ENCODE data around the gene ZSWIM3. TPM values are rescaled to one million over a fixed set of nuclear protein-coding genes. Genes with fewer than 3 reads are reported as not detected.
A peak's percentile ranks its signal among the peaks of the same experiment; 100 is the strongest.

Gene ZSWIM3
- total RNA-seq (1 to 10 TPM; 2.5 to 4.5 TPM), polyA plus RNA-seq (1 to 10 TPM; 1.5 to 1.7 TPM)
- long read RNA-seq, donor 1, partial matches to known transcripts = 2 of 6 reads
- long read RNA-seq, donor 1, other reads (novel, unspliced or antisense) = 2 of 6 reads
- long read RNA-seq, donor 2, partial matches to known transcripts = 0 of 1 reads
- long read RNA-seq, donor 2, other reads (novel, unspliced or antisense) = 0 of 1 reads

GRCh38 chr20:45857114-45857881, at the start of gene ZSWIM3, which contains the start of gene ACOT8:
ZSWIM3 (plus strand) TSS chr20:45857614; CDS start chr20:45857826, 212 bp downstream.
ACOT8 (minus strand) TSS chr20:45857392; CDS start chr20:45857315, 77 bp downstream.
- intact Hi-C loops (cut with DNase I) = loop anchor here in 1 of 2 donors (2.0 kb wide), 1 partner anchor 22 kb away; no protein-coding TSS in a partner anchor
- H3K27ac ChIP-seq (ENCODE audit: low read depth in 1 of 2, low read length in 2 of 2) = peak within 1 kb of the TSS in 1 of 2 donors; percentile 39
- WGBS, 2 donors = 0 to 1% methylated on average over 34 to 36 of the region's 36 CpGs
- ATAC-seq (ENCODE audit: low FRiP score) = peak; percentile 97
- peak; percentile 90 to 96 for DNase-seq
- no peaks in the 10 kb centered on the region for H3K27me3 ChIP-seq (ENCODE audit: control insufficient read depth in 1 of 2, insufficient read depth in 2 of 2, low read length in 1 of 2)
- peaks cover 0 to 3% of the 10 kb centered on the region in 2 donors for H3K4me1 ChIP-seq (ENCODE audit: control insufficient read depth in 1 of 2, insufficient read depth in 2 of 2, low read length in 2 of 2)
- peak within 1 kb of the TSS; percentile 77 to 91 for H3K4me3 ChIP-seq (ENCODE audit: low read length in 2 of 2)
- H3K36me3 ChIP-seq (ENCODE audit: control insufficient read depth in 1 of 2, insufficient read depth in 2 of 2, low read length in 1 of 2) = no peaks in the 10 kb centered on the region
- H3K9me3 ChIP-seq (ENCODE audit: control insufficient read depth, low read length) = no peaks in the 10 kb centered on the region

- intact Hi-C loops (cut with DNase I) = no loop called here
- Histone ChIP-seq H3K36me3 (ENCODE audit: control insufficient read depth in 1 of 2, insufficient read depth in 2 of 2, low read length in 1 of 2) (peaks cover 0 to 4% of the 10 kb centered on the region in 2 donors), H3K27ac (ENCODE audit: low read depth in 1 of 2, low read length in 2 of 2) (no peak overlapping the region), H3K4me1 (ENCODE audit: control insufficient read depth in 1 of 2, insufficient read depth in 2 of 2, low read length in 2 of 2) (no peaks in the 10 kb centered on the region), H3K4me3 (ENCODE audit: low read length in 2 of 2) (no peak overlapping the region), H3K9me3 (ENCODE audit: control insufficient read depth, low read length) (no peaks in the 10 kb centered on the region), H3K27me3 (ENCODE audit: control insufficient read depth in 1 of 2, insufficient read depth in 2 of 2, low read length in 1 of 2) (no peaks in the 10 kb centered on the region)
- WGBS, 2 donors = 93 to 96% methylated on average over 8 of the region's 8 CpGs
- DNase-seq = no peak
- ATAC-seq (ENCODE audit: low FRiP score) = no peak
These were observed 47.0 kb upstream of the ZSWIM3 start for GRCh38 chr20:45810191-45810970.

GRCh38 chr20:45812157-45813005, 45.0 kb upstream of the ZSWIM3 start, which contains the start of gene UBE2C:
UBE2C (plus strand) TSS chr20:45812644; CDS start chr20:45812696, 52 bp downstream.
- ATAC-seq (ENCODE audit: low FRiP score) = peak; percentile 98
- peaks cover 0 to 3% of the 10 kb centered on the region in 2 donors for H3K4me1 ChIP-seq (ENCODE audit: control insufficient read depth in 1 of 2, insufficient read depth in 2 of 2, low read length in 2 of 2)
- no peak within 1 kb of the TSS for H3K4me3 ChIP-seq (ENCODE audit: low read length in 2 of 2)
- no peak within 1 kb of the TSS for H3K27ac ChIP-seq (ENCODE audit: low read depth in 1 of 2, low read length in 2 of 2)
- DNase-seq = peak; percentile 98
- no peaks in the 10 kb centered on the region for H3K36me3 ChIP-seq (ENCODE audit: control insufficient read depth in 1 of 2, insufficient read depth in 2 of 2, low read length in 1 of 2)
- 0 to 1% methylated on average over 65 of the region's 65 CpGs for WGBS, 2 donors
- no peaks in the 10 kb centered on the region for H3K9me3 ChIP-seq (ENCODE audit: control insufficient read depth, low read length)
- intact Hi-C loops (cut with DNase I) = no loop called here
- H3K27me3 ChIP-seq (ENCODE audit: control insufficient read depth in 1 of 2, insufficient read depth in 2 of 2, low read length in 1 of 2) = no peaks in the 10 kb centered on the region

- 2 to 5% methylated on average over 11 of the region's 11 CpGs for WGBS, 2 donors
- intact Hi-C loops (cut with DNase I) = no loop called here
- no peak overlapping the region for H3K27ac ChIP-seq (ENCODE audit: low read depth in 1 of 2, low read length in 2 of 2)
- no peak overlapping the region for H3K4me3 ChIP-seq (ENCODE audit: low read length in 2 of 2)
- H3K36me3 ChIP-seq (ENCODE audit: control insufficient read depth in 1 of 2, insufficient read depth in 2 of 2, low read length in 1 of 2) = no peaks in the 10 kb centered on the region
- ATAC-seq (ENCODE audit: low FRiP score) (no peak), DNase-seq (no peak)
- H3K9me3 ChIP-seq (ENCODE audit: control insufficient read depth, low read length) = no peaks in the 10 kb centered on the region
- peaks cover 0 to 6% of the 10 kb centered on the region in 2 donors for H3K4me1 ChIP-seq (ENCODE audit: control insufficient read depth in 1 of 2, insufficient read depth in 2 of 2, low read length in 2 of 2)
- no peaks in the 10 kb centered on the region for H3K27me3 ChIP-seq (ENCODE audit: control insufficient read depth in 1 of 2, insufficient read depth in 2 of 2, low read length in 1 of 2)
These were observed 44.4 kb upstream of the ZSWIM3 start for GRCh38 chr20:45813006-45813340.

- peaks cover 0 to 6% of the 10 kb centered on the region in 2 donors for H3K4me1 ChIP-seq (ENCODE audit: control insufficient read depth in 1 of 2, insufficient read depth in 2 of 2, low read length in 2 of 2)
- no peaks in the 10 kb centered on the region for H3K9me3 ChIP-seq (ENCODE audit: control insufficient read depth, low read length)
- H3K4me3 ChIP-seq (ENCODE audit: low read length in 2 of 2) = no peak overlapping the region
- no peaks in the 10 kb centered on the region for H3K36me3 ChIP-seq (ENCODE audit: control insufficient read depth in 1 of 2, insufficient read depth in 2 of 2, low read length in 1 of 2)
- H3K27ac ChIP-seq (ENCODE audit: low read depth in 1 of 2, low read length in 2 of 2) = no peak overlapping the region
- no peaks in the 10 kb centered on the region for H3K27me3 ChIP-seq (ENCODE audit: control insufficient read depth in 1 of 2, insufficient read depth in 2 of 2, low read length in 1 of 2)
- DNase-seq (no peak), ATAC-seq (ENCODE audit: low FRiP score) (no peak)
- WGBS, 2 donors = 54 to 59% methylated on average over 7 of the region's 7 CpGs
- intact Hi-C loops (cut with DNase I) = no loop called here
These were observed 43.9 kb upstream of the ZSWIM3 start for GRCh38 chr20:45813489-45813888.

GRCh38 chr20:45814314-45814713, 43.1 kb upstream of the ZSWIM3 start:
- Histone ChIP-seq H3K27me3 (ENCODE audit: control insufficient read depth in 1 of 2, insufficient read depth in 2 of 2, low read length in 1 of 2) (no peaks in the 10 kb centered on the region), H3K4me3 (ENCODE audit: low read length in 2 of 2) (no peak overlapping the region), H3K27ac (ENCODE audit: low read depth in 1 of 2, low read length in 2 of 2) (no peak overlapping the region), H3K9me3 (ENCODE audit: control insufficient read depth, low read length) (no peaks in the 10 kb centered on the region), H3K4me1 (ENCODE audit: control insufficient read depth in 1 of 2, insufficient read depth in 2 of 2, low read length in 2 of 2) (peaks cover 0 to 6% of the 10 kb centered on the region in 2 donors), H3K36me3 (ENCODE audit: control insufficient read depth in 1 of 2, insufficient read depth in 2 of 2, low read length in 1 of 2) (no peaks in the 10 kb centered on the region)
- no peak for ATAC-seq (ENCODE audit: low FRiP score)
- DNase-seq = peak in 1 of 2 donors; percentile 0
- intact Hi-C loops (cut with DNase I) = no loop called here
- 83 to 87% methylated on average over 3 of the region's 3 CpGs for WGBS, 2 donors

GRCh38 chr20:45816951-45817350, 40.5 kb upstream of the ZSWIM3 start:
- no peak overlapping the region for H3K4me3 ChIP-seq (ENCODE audit: low read length in 2 of 2)
- H3K27me3 ChIP-seq (ENCODE audit: control insufficient read depth in 1 of 2, insufficient read depth in 2 of 2, low read length in 1 of 2) = no peaks in the 10 kb centered on the region
- no peak for DNase-seq
- no peaks in the 10 kb centered on the region for H3K36me3 ChIP-seq (ENCODE audit: control insufficient read depth in 1 of 2, insufficient read depth in 2 of 2, low read length in 1 of 2)
- H3K4me1 ChIP-seq (ENCODE audit: control insufficient read depth in 1 of 2, insufficient read depth in 2 of 2, low read length in 2 of 2) = peaks cover 0 to 6% of the 10 kb centered on the region in 2 donors
- H3K27ac ChIP-seq (ENCODE audit: low read depth in 1 of 2, low read length in 2 of 2) = peak overlapping the region in 1 of 2 donors; percentile 98
- intact Hi-C loops (cut with DNase I) = loop anchor here in 1 of 2 donors (2.0 kb wide), 1 partner anchor 18 kb away; no protein-coding TSS in a partner anchor
- no peaks in the 10 kb centered on the region for H3K9me3 ChIP-seq (ENCODE audit: control insufficient read depth, low read length)
- ATAC-seq (ENCODE audit: low FRiP score) = no peak
- 63 to 74% methylated on average over 3 of the region's 3 CpGs for WGBS, 2 donors
